Islet precursor cell (in vitro differentiated cells): ENCODE data around the gene CEP20.

Experiments used
- DNase-seq: peaks from one replicate; pipeline ENCODE4 v3.0.0-alpha.2; 2018

CEP20 gene

GRCh38 chr16:15827709-15828343 is 60.6 kb downstream of the CEP20 start:
- DNase-seq, result no peak

- no peak for DNase-seq
These were observed 61.1 kb downstream of the CEP20 start for GRCh38 chr16:15827299-15827698.

GRCh38 chr16:15825750-15826305 is 62.6 kb downstream of the CEP20 start:
- no peak for DNase-seq

GRCh38 chr16:15822957-15823356 is 65.4 kb downstream of the CEP20 start:
- DNase-seq, result no peak

GRCh38 chr16:15820837-15821236 is 67.6 kb downstream of the CEP20 start:
- no peak for DNase-seq

- DNase-seq, result no peak
These were observed 69.4 kb downstream of the CEP20 start for GRCh38 chr16:15819046-15819445.

GRCh38 chr16:15817446-15817845 is 71.0 kb downstream of the CEP20 start:
- DNase-seq, result no peak

- DNase-seq, result no peak
These were observed 72.2 kb downstream of the CEP20 start for GRCh38 chr16:15816228-15816627.
